ENCODE results near the gene FANCM. TPM values are rescaled to one million over a fixed set of nuclear protein-coding genes. Genes with fewer than 3 reads are reported as not detected.

The FANCM gene
- total and polyA plus RNA-seq, 9 of the 15 experiments (the other 6 are each of a cell fraction or from before 2014, with no cell fraction given): 5.1 to 14.4 (median 6.2) TPM

DNA sequence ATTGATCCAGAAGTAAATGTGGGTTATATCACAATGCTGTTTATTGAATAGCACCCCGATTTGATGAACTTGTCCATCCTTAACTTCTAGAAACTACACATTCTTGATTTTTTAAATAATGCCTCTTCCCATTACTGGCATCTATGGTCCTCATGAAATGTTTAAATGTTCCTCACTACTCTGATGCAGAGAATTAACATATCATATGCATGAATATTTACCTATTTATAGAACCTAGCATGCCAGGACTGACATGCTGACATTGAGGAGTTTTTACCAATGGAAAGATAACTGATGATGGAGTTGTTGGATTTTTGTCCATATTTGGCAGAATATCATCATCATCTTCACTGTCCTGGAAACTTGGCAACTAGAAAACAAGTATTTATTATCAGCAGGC is 74.4 kb downstream of the FANCM start (continued):
- TF ChIP-seq FOXP4 (CRISPR knock-in tag; IDR thresholded peaks at IDR 0.05; ENCODE audit: borderline replicate concordance) (no peak), EZH2 (IDR thresholded peaks at IDR 0.05; ENCODE audit: borderline replicate concordance, low read depth, low read length) (no peak), ERF (CRISPR knock-in tag; IDR thresholded peaks at IDR 0.05) (no peak)
- TF ChIP-seq, protein P1, sequence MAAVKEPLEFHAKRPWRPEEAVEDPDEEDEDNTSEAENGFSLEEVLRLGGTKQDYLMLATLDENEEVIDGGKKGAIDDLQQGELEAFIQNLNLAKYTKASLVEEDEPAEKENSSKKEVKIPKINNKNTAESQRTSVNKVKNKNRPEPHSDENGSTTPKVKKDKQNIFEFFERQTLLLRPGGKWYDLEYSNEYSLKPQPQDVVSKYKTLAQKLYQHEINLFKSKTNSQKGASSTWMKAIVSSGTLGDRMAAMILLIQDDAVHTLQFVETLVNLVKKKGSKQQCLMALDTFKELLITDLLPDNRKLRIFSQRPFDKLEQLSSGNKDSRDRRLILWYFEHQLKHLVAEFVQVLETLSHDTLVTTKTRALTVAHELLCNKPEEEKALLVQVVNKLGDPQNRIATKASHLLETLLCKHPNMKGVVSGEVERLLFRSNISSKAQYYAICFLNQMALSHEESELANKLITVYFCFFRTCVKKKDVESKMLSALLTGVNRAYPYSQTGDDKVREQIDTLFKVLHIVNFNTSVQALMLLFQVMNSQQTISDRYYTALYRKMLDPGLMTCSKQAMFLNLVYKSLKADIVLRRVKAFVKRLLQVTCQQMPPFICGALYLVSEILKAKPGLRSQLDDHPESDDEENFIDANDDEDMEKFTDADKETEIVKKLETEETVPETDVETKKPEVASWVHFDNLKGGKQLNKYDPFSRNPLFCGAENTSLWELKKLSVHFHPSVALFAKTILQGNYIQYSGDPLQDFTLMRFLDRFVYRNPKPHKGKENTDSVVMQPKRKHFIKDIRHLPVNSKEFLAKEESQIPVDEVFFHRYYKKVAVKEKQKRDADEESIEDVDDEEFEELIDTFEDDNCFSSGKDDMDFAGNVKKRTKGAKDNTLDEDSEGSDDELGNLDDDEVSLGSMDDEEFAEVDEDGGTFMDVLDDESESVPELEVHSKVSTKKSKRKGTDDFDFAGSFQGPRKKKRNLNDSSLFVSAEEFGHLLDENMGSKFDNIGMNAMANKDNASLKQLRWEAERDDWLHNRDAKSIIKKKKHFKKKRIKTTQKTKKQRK (IDR thresholded peaks at IDR 0.05; ENCODE audit: borderline replicate concordance, low read depth, low read length): no peak

GRCh38 chr14:45211295-45211694 is 75.6 kb downstream of the FANCM start:
- Histone ChIP-seq H4K20me1 (replicated peaks; ENCODE audit: control insufficient read depth, insufficient read depth, low read length) (no peaks in the 10 kb centered on the region), H3K27ac (ENCODE audit: extremely low read depth, low read depth, low read length) (no peak overlapping the region), H3K27me3 (ENCODE audit: control insufficient read depth in 2 of 2, insufficient read depth in 2 of 2, low read length in 2 of 2) (no peaks in the 10 kb centered on the region), H3K4me2 (ENCODE audit: insufficient read depth, low read length) (no peak overlapping the region), H2AFZ (ENCODE audit: low read depth, low read length) (no peak overlapping the region), H3K9me1 (ENCODE audit: control insufficient read depth, insufficient read depth, low read length) (no peaks in the 10 kb centered on the region), H3K4me3 (no peak overlapping the region), H3K4me1 (replicated peaks in 1 of 2; ENCODE audit: control insufficient read depth in 2 of 2, insufficient read depth in 2 of 2, low read length in 2 of 2) (no peaks in the 10 kb centered on the region; a peak in 2 of 5 replicates), H3K9me3 (replicated peaks; ENCODE audit: control insufficient read depth, insufficient read depth, low read depth, low read length) (no peaks in the 10 kb centered on the region), H3K36me3 (ENCODE audit: control insufficient read depth, insufficient read depth, low read length) (peaks cover 35% of the 10 kb centered on the region), H3K79me2 (ENCODE audit: control insufficient read depth, insufficient read depth, low read length) (no peaks in the 10 kb centered on the region), H3K9ac (ENCODE audit: insufficient read depth in 1 of 2, low read depth in 2 of 2, low read length in 2 of 2) (no peak overlapping the region)
- FAIRE-seq: no peak
- no peak for DNase-seq (ENCODE audit: extremely low read depth in 1 of 4, low spot score in 3 of 4)
- CTCF ChIA-PET (ENCODE audit: low intra/inter-chr PET ratio): no interaction called here
- in situ Hi-C loops (cut with MboI) (no loop called here), intact Hi-C loops (cut with micrococcal nuclease) (no loop called here)
- POLR2A ChIA-PET: no interaction called here
- no peak for TF ChIP-seq KDM2B (CRISPR knock-in tag; IDR thresholded peaks at IDR 0.05)
- TF ChIP-seq, protein P2, sequence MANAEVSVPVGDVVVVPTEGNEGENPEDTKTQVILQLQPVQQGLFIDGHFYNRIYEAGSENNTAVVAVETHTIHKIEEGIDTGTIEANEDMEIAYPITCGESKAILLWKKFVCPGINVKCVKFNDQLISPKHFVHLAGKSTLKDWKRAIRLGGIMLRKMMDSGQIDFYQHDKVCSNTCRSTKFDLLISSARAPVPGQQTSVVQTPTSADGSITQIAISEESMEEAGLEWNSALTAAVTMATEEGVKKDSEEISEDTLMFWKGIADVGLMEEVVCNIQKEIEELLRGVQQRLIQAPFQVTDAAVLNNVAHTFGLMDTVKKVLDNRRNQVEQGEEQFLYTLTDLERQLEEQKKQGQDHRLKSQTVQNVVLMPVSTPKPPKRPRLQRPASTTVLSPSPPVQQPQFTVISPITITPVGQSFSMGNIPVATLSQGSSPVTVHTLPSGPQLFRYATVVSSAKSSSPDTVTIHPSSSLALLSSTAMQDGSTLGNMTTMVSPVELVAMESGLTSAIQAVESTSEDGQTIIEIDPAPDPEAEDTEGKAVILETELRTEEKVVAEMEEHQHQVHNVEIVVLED (CRISPR knock-in tag; IDR thresholded peaks at IDR 0.05): no peak
- TF ChIP-seq ZNF165 (CRISPR knock-in tag; IDR thresholded peaks at IDR 0.05; ENCODE audit: borderline replicate concordance): no peak
- no peak for TF ChIP-seq SNRNP70 (optimal IDR thresholded peaks at IDR 0.05; ENCODE audit: low read depth, low read length)
- no peak for TF ChIP-seq KLF6 (CRISPR knock-in tag; IDR thresholded peaks at IDR 0.05; ENCODE audit: borderline replicate concordance)
- TF ChIP-seq, protein P3, sequence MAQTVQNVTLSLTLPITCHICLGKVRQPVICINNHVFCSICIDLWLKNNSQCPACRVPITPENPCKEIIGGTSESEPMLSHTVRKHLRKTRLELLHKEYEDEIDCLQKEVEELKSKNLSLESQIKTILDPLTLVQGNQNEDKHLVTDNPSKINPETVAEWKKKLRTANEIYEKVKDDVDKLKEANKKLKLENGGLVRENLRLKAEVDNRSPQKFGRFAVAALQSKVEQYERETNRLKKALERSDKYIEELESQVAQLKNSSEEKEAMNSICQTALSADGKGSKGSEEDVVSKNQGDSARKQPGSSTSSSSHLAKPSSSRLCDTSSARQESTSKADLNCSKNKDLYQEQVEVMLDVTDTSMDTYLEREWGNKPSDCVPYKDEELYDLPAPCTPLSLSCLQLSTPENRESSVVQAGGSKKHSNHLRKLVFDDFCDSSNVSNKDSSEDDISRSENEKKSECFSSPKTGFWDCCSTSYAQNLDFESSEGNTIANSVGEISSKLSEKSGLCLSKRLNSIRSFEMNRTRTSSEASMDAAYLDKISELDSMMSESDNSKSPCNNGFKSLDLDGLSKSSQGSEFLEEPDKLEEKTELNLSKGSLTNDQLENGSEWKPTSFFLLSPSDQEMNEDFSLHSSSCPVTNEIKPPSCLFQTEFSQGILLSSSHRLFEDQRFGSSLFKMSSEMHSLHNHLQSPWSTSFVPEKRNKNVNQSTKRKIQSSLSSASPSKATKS (CRISPR knock-in tag; IDR thresholded peaks at IDR 0.05): no peak
- no TSS peak for BruUV-seq (replicated peaks)
- WGBS (ENCODE audit: insufficient coverage, low coverage, missing lambda C conversion rate): 100% methylated on average over 1 of the region's 1 CpG
- ATAC-seq: no peak
